ENCODE results near the gene RPAP2. TPM values are rescaled to one million over a fixed set of nuclear protein-coding genes. Genes with fewer than 3 reads are reported as not detected.
"Not testable (repeated sequence)": the region's sequence is repeated elsewhere in the genome, so short reads cannot be mapped to it uniquely, and the experiment has no call there.

RPAP2 gene
- polyA plus RNA-seq, 3 donors = 28.5 to 35.4 (median 29.4) TPM

GRCh38 chr1:92425617-92426016 is 126.8 kb downstream of the RPAP2 start:
- DNase-seq (ENCODE audit: extremely low read depth in 1 of 11, low read depth in 9 of 11, low spot score in 4 of 11) = no peak

- no peak for DNase-seq (ENCODE audit: extremely low read depth in 1 of 11, low read depth in 9 of 11, low spot score in 4 of 11)
These were observed 131.2 kb downstream of the RPAP2 start for GRCh38 chr1:92430030-92430429.

GRCh38 chr1:92434572-92434971 is 135.7 kb downstream of the RPAP2 start:
- DNase-seq (ENCODE audit: extremely low read depth in 1 of 11, low read depth in 9 of 11, low spot score in 4 of 11) = not testable (repeated sequence)

- no peak for DNase-seq (ENCODE audit: extremely low read depth in 1 of 11, low read depth in 9 of 11, low spot score in 4 of 11)
These were observed 140.4 kb downstream of the RPAP2 start for GRCh38 chr1:92439291-92439690.

GRCh38 chr1:92441316-92441696 is 142.4 kb downstream of the RPAP2 start:
- DNase-seq (ENCODE audit: extremely low read depth in 1 of 11, low read depth in 9 of 11, low spot score in 4 of 11) = no peak

- no peak for DNase-seq (ENCODE audit: extremely low read depth in 1 of 11, low read depth in 9 of 11, low spot score in 4 of 11)
These were observed 143.0 kb downstream of the RPAP2 start for GRCh38 chr1:92441697-92442342.

- no peak for DNase-seq (ENCODE audit: extremely low read depth in 1 of 11, low read depth in 9 of 11, low spot score in 4 of 11)
These were observed 143.5 kb downstream of the RPAP2 start for GRCh38 chr1:92442351-92442750.

- no peak for DNase-seq (ENCODE audit: extremely low read depth in 1 of 11, low read depth in 9 of 11, low spot score in 4 of 11)
These were observed 145.0 kb downstream of the RPAP2 start for GRCh38 chr1:92443893-92444292.

- DNase-seq (ENCODE audit: extremely low read depth in 1 of 11, low read depth in 9 of 11, low spot score in 4 of 11) = no peak
These were observed 145.5 kb downstream of the RPAP2 start for GRCh38 chr1:92444351-92444750.

- no peak for DNase-seq (ENCODE audit: extremely low read depth in 1 of 11, low read depth in 9 of 11, low spot score in 4 of 11)
These were observed 147.0 kb downstream of the RPAP2 start for GRCh38 chr1:92445865-92446264.

- DNase-seq (ENCODE audit: extremely low read depth in 1 of 11, low read depth in 9 of 11, low spot score in 4 of 11) = no peak
These were observed 147.7 kb downstream of the RPAP2 start for GRCh38 chr1:92446546-92446945.

GRCh38 chr1:92447033-92447681 is 148.3 kb downstream of the RPAP2 start:
- no peak for DNase-seq (ENCODE audit: extremely low read depth in 1 of 11, low read depth in 9 of 11, low spot score in 4 of 11)

- DNase-seq (ENCODE audit: extremely low read depth in 1 of 11, low read depth in 9 of 11, low spot score in 4 of 11) = no peak
These were observed 149.1 kb downstream of the RPAP2 start for GRCh38 chr1:92447976-92448375.

Other genes starting within 250 kb of the RPAP2 start
- gene SETSIP, start 223.6 kb upstream of the RPAP2 start, polyA plus RNA-seq (ENCODE audit: insufficient read length in 3 of 3) = 1 to 10 TPM in 1 of 3 donors, under 1 TPM in 2; 0.64 to 1.1 (median 0.80) TPM
- 1 to 10 TPM; 5.1 to 7.7 (median 7.3) TPM for gene BTBD8, start 218.7 kb upstream of the RPAP2 start, polyA plus RNA-seq (ENCODE audit: insufficient read length in 3 of 3)
- under 1 TPM in 1 of 3 donors, not detected in 2; 0.45 TPM for gene C1orf146, start 81.1 kb upstream of the RPAP2 start, polyA plus RNA-seq (ENCODE audit: insufficient read length in 3 of 3)
- gene GLMN, start 72 bp upstream of the RPAP2 start, polyA plus RNA-seq (ENCODE audit: insufficient read length in 3 of 3) = 10 to 100 TPM; 18.8 to 26.4 (median 26.1) TPM
- under 1 TPM; 0.25 to 0.40 (median 0.26) TPM for gene GFI1, start 187.9 kb downstream of the RPAP2 start, polyA plus RNA-seq (ENCODE audit: insufficient read length in 3 of 3)